Pancreas (tissue), 10 donors: ENCODE results near the gene NXPE3. TPM values are rescaled to one million over a fixed set of nuclear protein-coding genes. Genes with fewer than 3 reads are reported as not detected.

Experiments used
- ATAC-seq, 4 donors: fragments of 200-7000 bp; cut with Tn5 transposase; one replicate each; pipeline versions ENCODE4 v1.8.0 to v1.9.1; 2020; ENCODE audit warnings: mild to moderate bottlenecking in 4 of 4, moderate library complexity in 4 of 4
- DNase-seq, 6 donors: peaks; one replicate each; pipeline ENCODE4 v3.0.0-alpha.2; 2020
- FAIRE-seq: peaks from 2 replicates; lab custom pipeline; 2012; peaks lifted over from hg19 to GRCh38; lab: Jason Lieb, UNC
- H3K27ac ChIP-seq, 4 donors: fragments of 200-600 bp; sonication (generic); 1 replicate in 3 of 4; 2 replicates in 1 of 4; pipeline versions ENCODE4 v1.5.0 to v1.8.0; 2020
- H3K27me3 ChIP-seq, 4 donors: fragments of 200-600 bp; one replicate each; pipeline ENCODE4 v1.8.0; 2021
- H3K36me3 ChIP-seq, 3 donors: fragments of 200-600 bp; sonication (generic) in 1 of 3; one replicate each; pipeline versions ENCODE4 v1.5.0 to v1.8.0; 2020 to 2021
- H3K4me1 ChIP-seq, 3 donors: fragments of 200-600 bp; one replicate each; pipeline ENCODE4 v1.8.0; 2021
- H3K4me3 ChIP-seq, 4 donors: fragments of 200-600 bp; sonication (generic) in 2 of 4; one replicate each; pipeline versions ENCODE4 v1.5.0 to v1.8.0; 2020 to 2021
- H3K9me3 ChIP-seq, 4 donors: fragments of 200-600 bp; one replicate each; pipeline ENCODE4 v1.8.0; 2021
- WGBS, 2 donors: extraction: QIAGEN DNeasy Blood & Tissue Kit; methylation state at CpG; one replicate each; pipeline ENCODE4 v1.1.7; 2013; 5-methylcytosine and 5-hydroxymethylcytosine counted together
- intact Hi-C, 3 donors: fragments of 100-400 bp; cut with DNase I; formaldehyde crosslinking; loops; one replicate each; pipeline versions ENCODE4 v1.11.1 to v1.14.2; 2022
- polyA plus RNA-seq, 2 donors: library from polyadenylated mRNA; stranded (reverse); fragments of 200-250 nt; gene quantifications; one replicate each; pipeline ENCODE4 v1.2.3, GENCODE V29; 2013
- total RNA-seq, 6 donors: library from RNA; stranded (reverse); fragmentation: NEBNext Ultra II Directional in 4 of 6; extraction: Animal tissue kit (Norgen Biotek cat#: 25700) in 4 of 6; gene quantifications; one replicate each; pipeline versions ENCODE4 v1.2.1 to v1.2.4, GENCODE V29; 2021 to 2023
- TF ChIP-seq, protein P1 (sequence below), 4 donors: fragments of 200-600 bp; sonication (generic) in 3 of 4; IDR thresholded peaks; one replicate each; pipeline versions ENCODE4 v1.5.0 to v1.8.0; 2021; ENCODE audit warnings: antibody characterized with exemption in 4 of 4
- donor health status: healthy with polysubstance abuse.
- donor health status: DM: no; HTN: no; CAD: no; lungs with moderate emphysema.
- donor health status: DM: no; HTN: no; CAD: no.
- donor health status: control.
- donor health status: control.
- donor health status: Bipolar disorder and iron deficiency.
- donor health status: DM: yes; HTN: yes; CAD: no.
- donor health status: DM: no; HTN: no; CAD: no.
- donor health status: DM: no; HTN: no; CAD: no.
- donor health status: DM: yes; HTN: yes; CAD: no.

NXPE3 gene
- total and polyA plus RNA-seq, 8 donors = 1.4 to 4.3 (median 2.4) TPM

DNA sequence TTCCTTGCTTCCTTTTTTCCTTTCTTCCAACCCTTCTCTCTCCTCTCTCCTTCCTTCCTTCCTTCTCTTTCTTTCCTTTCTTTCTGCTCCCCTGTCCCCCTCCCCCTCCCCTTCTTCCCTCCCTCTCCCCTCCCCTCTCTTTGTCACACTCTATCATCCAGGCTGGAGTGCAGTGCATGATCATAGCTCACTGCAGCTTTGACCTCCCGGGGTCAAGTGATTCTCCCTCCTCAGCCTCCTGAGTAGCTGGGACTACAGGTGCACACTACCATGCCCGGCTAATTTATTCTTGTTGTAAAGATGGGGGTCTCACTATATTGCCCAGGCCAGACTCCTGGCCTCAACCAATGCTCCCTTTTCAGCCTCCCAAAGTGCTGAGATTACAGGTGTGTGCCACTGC, 89.0 kb downstream of the NXPE3 start:
- no peak for FAIRE-seq
- Histone ChIP-seq H3K36me3 (no peaks in the 10 kb centered on the region), H3K27me3 (no peaks in the 10 kb centered on the region), H3K27ac (peak overlapping the region in 2 of 4 donors; percentile 42 to 64), H3K4me1 (peaks cover 0 to 26% (median 4%) of the 10 kb centered on the region in 3 donors), H3K4me3 (no peak overlapping the region), H3K9me3 (no peaks in the 10 kb centered on the region)
- TF ChIP-seq, protein P1, sequence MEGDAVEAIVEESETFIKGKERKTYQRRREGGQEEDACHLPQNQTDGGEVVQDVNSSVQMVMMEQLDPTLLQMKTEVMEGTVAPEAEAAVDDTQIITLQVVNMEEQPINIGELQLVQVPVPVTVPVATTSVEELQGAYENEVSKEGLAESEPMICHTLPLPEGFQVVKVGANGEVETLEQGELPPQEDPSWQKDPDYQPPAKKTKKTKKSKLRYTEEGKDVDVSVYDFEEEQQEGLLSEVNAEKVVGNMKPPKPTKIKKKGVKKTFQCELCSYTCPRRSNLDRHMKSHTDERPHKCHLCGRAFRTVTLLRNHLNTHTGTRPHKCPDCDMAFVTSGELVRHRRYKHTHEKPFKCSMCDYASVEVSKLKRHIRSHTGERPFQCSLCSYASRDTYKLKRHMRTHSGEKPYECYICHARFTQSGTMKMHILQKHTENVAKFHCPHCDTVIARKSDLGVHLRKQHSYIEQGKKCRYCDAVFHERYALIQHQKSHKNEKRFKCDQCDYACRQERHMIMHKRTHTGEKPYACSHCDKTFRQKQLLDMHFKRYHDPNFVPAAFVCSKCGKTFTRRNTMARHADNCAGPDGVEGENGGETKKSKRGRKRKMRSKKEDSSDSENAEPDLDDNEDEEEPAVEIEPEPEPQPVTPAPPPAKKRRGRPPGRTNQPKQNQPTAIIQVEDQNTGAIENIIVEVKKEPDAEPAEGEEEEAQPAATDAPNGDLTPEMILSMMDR (IDR thresholded peaks at IDR 0.05) = no peak
- no peak for DNase-seq
- WGBS, 2 donors = 86 to 97% methylated on average over 2 of the region's 2 CpGs
- intact Hi-C loops = no loop called here
- ATAC-seq = peak in 1 of 4 donors; percentile 5

DNA sequence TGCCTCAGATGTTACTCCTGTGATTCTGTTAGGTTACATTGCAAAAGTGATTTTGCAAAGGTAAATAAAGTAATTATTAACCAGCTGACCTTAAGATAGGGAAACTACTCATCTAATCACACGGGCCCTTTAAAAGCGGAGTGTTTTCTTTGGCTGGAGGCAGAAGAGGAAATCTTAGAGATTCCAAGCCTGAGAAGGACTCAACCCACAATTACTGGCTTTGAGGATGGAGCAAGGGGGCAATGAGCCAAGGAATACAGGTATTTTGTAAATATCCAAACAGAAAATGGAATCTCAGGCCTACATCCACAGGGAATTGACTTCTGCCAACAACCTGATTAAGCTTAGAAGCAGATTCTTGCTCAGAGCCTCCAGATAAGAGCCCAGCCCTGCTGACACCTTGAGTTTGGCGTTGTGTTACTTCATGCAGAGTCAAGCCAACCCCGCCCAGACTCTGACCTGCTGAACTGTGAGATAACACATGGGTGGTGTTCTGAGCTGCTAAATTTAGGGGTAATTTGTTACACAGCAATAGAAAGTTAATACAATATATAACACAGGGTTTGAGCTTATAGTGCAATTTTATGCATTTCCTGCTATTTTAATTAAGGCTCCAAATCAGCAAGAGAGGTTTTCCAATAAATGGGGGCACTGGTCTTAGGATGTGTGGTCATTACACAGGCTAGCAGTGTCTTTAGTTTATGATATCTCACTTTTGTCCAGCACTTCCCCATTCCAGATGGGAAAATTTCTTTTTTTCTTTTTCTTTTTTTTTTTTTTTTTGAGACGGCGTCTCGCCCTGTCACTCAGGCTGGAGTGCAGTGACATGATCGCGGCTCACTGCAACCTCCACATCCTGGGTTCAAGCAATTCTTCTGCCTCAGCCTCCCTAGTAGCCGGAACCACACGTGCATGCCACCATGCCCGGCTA, 89.8 kb downstream of the NXPE3 start:
- peak overlapping the region in 2 of 4 donors; percentile 42 to 64 for H3K27ac ChIP-seq
- no peak for FAIRE-seq

DNA sequence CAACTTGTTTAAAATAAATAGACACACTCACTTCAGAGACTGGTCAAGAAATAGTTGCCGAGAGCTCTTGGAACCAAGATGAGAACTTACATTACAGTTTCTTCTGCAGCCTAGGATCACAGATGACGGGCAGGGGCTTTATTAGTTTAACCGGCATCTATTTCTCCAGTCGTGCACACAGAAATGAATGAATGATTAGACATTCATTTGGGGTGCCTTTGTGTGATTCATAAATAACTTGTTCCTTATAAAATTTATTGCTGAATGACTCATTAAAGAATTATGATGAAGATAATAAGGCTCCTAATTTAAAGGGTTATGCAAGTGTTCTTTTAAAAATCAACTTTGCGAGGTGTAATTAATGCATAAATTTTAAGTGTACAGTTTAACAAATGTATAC, 91.1 kb downstream of the NXPE3 start:
- no peaks in the 10 kb centered on the region for H3K9me3 ChIP-seq
- H3K36me3 ChIP-seq = no peaks in the 10 kb centered on the region
- DNase-seq (no peak), ATAC-seq (no peak), FAIRE-seq (no peak)
- no peak overlapping the region for H3K4me3 ChIP-seq
- intact Hi-C loops = no loop called here
- 92 to 93% methylated on average over 5 of the region's 5 CpGs for WGBS, 2 donors
- H3K27ac ChIP-seq = no peak overlapping the region
- H3K4me1 ChIP-seq = peaks cover 0 to 26% (median 4%) of the 10 kb centered on the region in 3 donors
- TF ChIP-seq, protein P1 (IDR thresholded peaks at IDR 0.05) = no peak
- no peaks in the 10 kb centered on the region for H3K27me3 ChIP-seq

More for the DNA sequence above, 89.8 kb downstream of the NXPE3 start:
- Histone ChIP-seq H3K4me3 (no peak overlapping the region), H3K27me3 (no peaks in the 10 kb centered on the region), H3K4me1 (peaks cover 0 to 26% (median 4%) of the 10 kb centered on the region in 3 donors), H3K36me3 (no peaks in the 10 kb centered on the region), H3K9me3 (no peaks in the 10 kb centered on the region)
- ATAC-seq (peak; percentile 71 to 76 (median 74)), DNase-seq (peak in 1 of 6 donors; percentile 62)
- TF ChIP-seq, protein P1 (IDR thresholded peaks at IDR 0.05) = no peak
- intact Hi-C loops = no loop called here
- WGBS, 2 donors = 66 to 73% methylated on average over 12 of the region's 12 CpGs

DNA sequence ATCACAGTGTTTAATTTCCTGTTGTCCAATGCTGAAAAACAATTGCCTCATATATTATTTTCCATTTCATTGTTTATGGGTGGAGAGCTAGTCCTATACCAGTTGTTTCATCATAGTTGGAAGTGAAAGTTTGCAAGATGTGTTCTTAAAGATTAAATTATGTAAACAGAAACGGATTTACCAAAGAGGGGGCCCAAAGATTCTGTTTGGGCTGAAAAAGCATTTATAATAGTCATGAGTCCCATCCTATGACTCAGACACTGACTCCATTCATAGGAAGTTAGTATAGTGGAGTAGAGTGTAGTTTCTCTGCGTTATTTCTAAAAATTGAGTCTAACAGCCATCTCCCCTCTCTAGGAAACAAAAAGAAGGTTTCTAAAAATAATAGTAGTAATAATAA, 94.6 kb downstream of the NXPE3 start:
- Histone ChIP-seq H3K27ac (no peak overlapping the region), H3K4me3 (no peak overlapping the region), H3K9me3 (no peaks in the 10 kb centered on the region), H3K36me3 (no peaks in the 10 kb centered on the region), H3K4me1 (peaks cover 0 to 6% (median 0%) of the 10 kb centered on the region in 3 donors), H3K27me3 (no peaks in the 10 kb centered on the region)
- no peak for FAIRE-seq
- WGBS, 2 donors = 68 to 82% methylated on average over 2 of the region's 2 CpGs
- no peak for DNase-seq
- no peak for ATAC-seq
- TF ChIP-seq, protein P1 (IDR thresholded peaks at IDR 0.05) = no peak
- intact Hi-C loops = no loop called here

DNA sequence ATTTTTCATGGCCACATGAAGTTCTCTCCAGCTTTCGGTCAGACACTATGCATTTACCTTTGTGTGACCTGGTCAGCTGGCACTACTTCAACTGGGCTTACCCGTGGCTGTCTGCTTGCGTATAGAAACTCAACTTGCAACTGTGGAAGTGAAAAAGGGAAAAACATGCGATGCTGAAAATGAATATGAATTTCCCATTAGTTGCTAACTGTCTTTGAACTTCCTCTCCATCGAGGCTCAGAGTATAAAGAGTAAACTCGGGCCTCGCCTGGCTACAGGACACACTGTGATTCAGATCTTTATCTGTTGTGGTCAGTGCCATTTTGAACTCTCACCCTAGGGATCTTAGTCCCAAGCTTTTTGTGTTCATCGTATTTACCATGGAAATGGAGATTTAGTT, 97.1 kb downstream of the NXPE3 start:
- FAIRE-seq (no peak), ATAC-seq (peak in 1 of 4 donors; percentile 37), DNase-seq (no peak)
- no peak overlapping the region for H3K4me3 ChIP-seq
- TF ChIP-seq, protein P1 (IDR thresholded peaks at IDR 0.05) = no peak
- intact Hi-C loops = no loop called here
- H3K36me3 ChIP-seq = no peaks in the 10 kb centered on the region
- H3K4me1 ChIP-seq = peaks cover 0 to 5% (median 0%) of the 10 kb centered on the region in 3 donors
- no peaks in the 10 kb centered on the region for H3K9me3 ChIP-seq
- WGBS, 2 donors = 80 to 84% methylated on average over 8 of the region's 8 CpGs
- no peak overlapping the region for H3K27ac ChIP-seq
- no peaks in the 10 kb centered on the region for H3K27me3 ChIP-seq
